Neural progenitor cell (in vitro differentiated cells): ENCODE results near the gene KDELR3. TPM values are rescaled to one million over a fixed set of nuclear protein-coding genes. Genes with fewer than 3 reads are reported as not detected.

Experiments
- DNase-seq: peaks from one replicate; pipeline ENCODE4 v3.0.0-alpha.2; 2016; ENCODE audit warnings: low spot score
- H2AFZ ChIP-seq: fragments of 200-600 bp; sonication (generic); replicated peaks from 2 replicates; pipeline ENCODE4 v1.6.1; 2016; ENCODE audit warnings: antibody characterized with exemption
- H3F3A ChIP-seq: fragments of 200-600 bp; sonication (generic); 2 replicates; pipeline ENCODE4 v1.6.1; 2016; ENCODE audit warnings: antibody characterized with exemption, low read depth
- H3K27ac ChIP-seq: fragments of 200-600 bp; sonication (generic); 2 replicates; pipeline ENCODE4 v1.5.1; 2016; ENCODE audit warnings: mild to moderate bottlenecking
- H3K27me3 ChIP-seq: fragments of 200-600 bp; sonication (generic); 2 replicates; pipeline ENCODE4 v1.6.1; 2016; ENCODE audit warnings: mild to moderate bottlenecking, moderate library complexity
- H3K36me3 ChIP-seq: fragments of 200-600 bp; sonication (generic); 2 replicates; pipeline ENCODE4 v1.5.1; 2016
- H3K4me1 ChIP-seq: fragments of 200-600 bp; sonication (generic); 2 replicates; pipeline ENCODE4 v1.6.1; 2016; ENCODE audit warnings: mixed run types
- H3K4me2 ChIP-seq: fragments of 200-600 bp; sonication (generic); 2 replicates; pipeline ENCODE4 v1.6.1; 2016
- H3K4me3 ChIP-seq: fragments of 200-600 bp; sonication (generic); 2 replicates; pipeline ENCODE4 v1.5.1; 2016
- H3K79me2 ChIP-seq: fragments of 200-600 bp; sonication (generic); 2 replicates; pipeline ENCODE4 v1.6.1; 2016; ENCODE audit warnings: low read depth
- H3K9ac ChIP-seq: fragments of 200-600 bp; sonication (generic); 2 replicates; pipeline ENCODE4 v1.6.1; 2016
- H3K9me3 ChIP-seq: fragments of 200-600 bp; sonication (generic); 2 replicates; pipeline ENCODE4 v1.5.1; 2016; ENCODE audit warnings: low read depth
- H4K20me1 ChIP-seq: fragments of 200-600 bp; sonication (generic); 2 replicates; pipeline ENCODE4 v1.6.1; 2016; ENCODE audit warnings: low read depth
- H3K27ac Mint-ChIP-seq: 3 replicates; pipeline ENCODE4 v1.8.0; 2021; ENCODE audit warnings: mixed read lengths
- H3K27me3 Mint-ChIP-seq: 2 replicates; pipeline ENCODE4 v1.8.0; 2022; ENCODE audit warnings: low read depth, mild to moderate bottlenecking, inconsistent platforms, moderate library complexity, mixed read lengths; ENCODE audit not compliant: insufficient read depth
- H3K36me3 Mint-ChIP-seq: 3 replicates; pipeline ENCODE4 v1.8.0; 2021; ENCODE audit warnings: mixed read lengths
- H3K4me1 Mint-ChIP-seq: 3 replicates; pipeline ENCODE4 v1.8.0; 2021; ENCODE audit warnings: mixed read lengths
- H3K4me3 Mint-ChIP-seq: 3 replicates; pipeline ENCODE4 v1.8.0; 2021; ENCODE audit warnings: mild to moderate bottlenecking, moderate library complexity, mixed read lengths
- H3K9me3 Mint-ChIP-seq: 3 replicates; pipeline ENCODE4 v1.8.0; 2020; ENCODE audit warnings: mixed read lengths
- EZH2 ChIP-seq: fragments of 200-600 bp; sonication (generic); IDR thresholded peaks from 2 replicates; pipeline ENCODE4 v1.6.1; 2017; ENCODE audit warnings: antibody characterized with exemption, mild to moderate bottlenecking, moderate library complexity
- EZH2phosphoT487 ChIP-seq: fragments of 200-600 bp; sonication (generic); IDR thresholded peaks from 2 replicates; pipeline ENCODE4 v1.6.1; 2017; ENCODE audit warnings: antibody characterized with exemption
- total RNA-seq: library from RNA; depleted of rRNA; stranded (reverse); fragments of >200 nt; gene quantifications from 2 replicates; pipeline ENCODE4 v1.2.3, GENCODE V29; 2015; ENCODE audit warnings: low replicate concordance
- TF ChIP-seq, protein P1 (sequence below): fragments of 200-600 bp; sonication (generic); IDR thresholded peaks from 2 replicates; pipeline ENCODE4 v1.5.1; 2017; ENCODE audit warnings: antibody characterized with exemption, mild to moderate bottlenecking

Gene KDELR3
- total RNA-seq, 1 donor from 2014 or later, result 3.4 TPM

DNA sequence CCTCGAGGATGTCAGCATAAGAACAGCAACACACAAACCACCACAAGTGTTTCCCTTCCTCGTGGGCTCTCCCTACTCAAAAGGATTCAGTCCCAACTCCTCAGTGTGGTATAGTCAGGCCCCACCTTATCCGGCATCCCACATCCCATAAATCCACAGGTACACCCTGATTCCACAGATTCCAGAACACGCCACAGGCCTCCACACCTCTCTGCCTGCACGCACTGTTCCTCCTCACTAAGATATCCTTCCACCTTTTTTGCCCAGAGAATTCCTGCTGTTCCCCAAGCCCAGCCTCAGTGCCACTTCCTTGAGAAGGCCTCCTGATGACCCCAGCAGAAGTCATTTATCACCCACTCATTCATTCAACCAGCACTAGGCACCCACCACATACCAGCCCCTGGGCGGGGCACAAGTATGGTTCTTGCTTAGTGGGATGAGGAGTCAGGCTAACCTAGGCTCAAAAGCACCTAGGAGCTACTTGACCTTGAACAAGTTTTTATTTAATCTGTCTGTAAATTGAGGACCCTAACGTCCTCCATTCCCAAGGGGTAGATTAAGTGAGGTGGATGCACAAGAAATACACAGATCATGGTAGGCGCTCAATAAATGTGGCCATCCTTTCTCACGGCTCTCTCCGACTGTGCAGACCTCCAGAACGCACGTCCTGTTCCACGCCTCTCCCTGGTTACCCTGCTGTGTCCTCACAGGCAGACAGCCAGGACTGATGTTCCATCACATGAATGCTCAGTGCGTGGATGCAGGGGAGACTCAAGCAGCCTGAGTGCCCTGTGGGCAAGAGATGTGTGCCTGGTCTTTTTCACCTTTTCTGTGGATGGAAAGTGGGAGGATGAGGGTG, 10.8 kb upstream of the KDELR3 start:
- H3K9me3 ChIP-seq, result no peaks in the 10 kb centered on the region
- peaks cover 58% of the 10 kb centered on the region for H3K4me1 Mint-ChIP-seq
- no peak for TF ChIP-seq EZH2
- TF ChIP-seq, protein P1, sequence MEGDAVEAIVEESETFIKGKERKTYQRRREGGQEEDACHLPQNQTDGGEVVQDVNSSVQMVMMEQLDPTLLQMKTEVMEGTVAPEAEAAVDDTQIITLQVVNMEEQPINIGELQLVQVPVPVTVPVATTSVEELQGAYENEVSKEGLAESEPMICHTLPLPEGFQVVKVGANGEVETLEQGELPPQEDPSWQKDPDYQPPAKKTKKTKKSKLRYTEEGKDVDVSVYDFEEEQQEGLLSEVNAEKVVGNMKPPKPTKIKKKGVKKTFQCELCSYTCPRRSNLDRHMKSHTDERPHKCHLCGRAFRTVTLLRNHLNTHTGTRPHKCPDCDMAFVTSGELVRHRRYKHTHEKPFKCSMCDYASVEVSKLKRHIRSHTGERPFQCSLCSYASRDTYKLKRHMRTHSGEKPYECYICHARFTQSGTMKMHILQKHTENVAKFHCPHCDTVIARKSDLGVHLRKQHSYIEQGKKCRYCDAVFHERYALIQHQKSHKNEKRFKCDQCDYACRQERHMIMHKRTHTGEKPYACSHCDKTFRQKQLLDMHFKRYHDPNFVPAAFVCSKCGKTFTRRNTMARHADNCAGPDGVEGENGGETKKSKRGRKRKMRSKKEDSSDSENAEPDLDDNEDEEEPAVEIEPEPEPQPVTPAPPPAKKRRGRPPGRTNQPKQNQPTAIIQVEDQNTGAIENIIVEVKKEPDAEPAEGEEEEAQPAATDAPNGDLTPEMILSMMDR, result no peak
- TF ChIP-seq EZH2phosphoT487, result no peak
- peaks cover 35% of the 10 kb centered on the region for H3K27me3 Mint-ChIP-seq
- no peaks in the 10 kb centered on the region for H3K79me2 ChIP-seq
- H3K36me3 ChIP-seq, result no peaks in the 10 kb centered on the region
- H3K4me1 ChIP-seq, result peaks cover 18% of the 10 kb centered on the region
- H3K4me3 ChIP-seq, result no peak overlapping the region
- DNase-seq, result no peak
- peak overlapping the region; percentile 50 for H3K27ac Mint-ChIP-seq
- H3K9me3 Mint-ChIP-seq, result no peaks in the 10 kb centered on the region
- no peaks in the 10 kb centered on the region for H3K36me3 Mint-ChIP-seq
- H3K9ac ChIP-seq, result no peak overlapping the region
- peaks cover 97% of the 10 kb centered on the region for H3K27me3 ChIP-seq
- peaks cover 17% of the 10 kb centered on the region for H4K20me1 ChIP-seq
- no peak overlapping the region for H3K4me2 ChIP-seq
- peaks cover 34% of the 10 kb centered on the region for H3F3A ChIP-seq
- no peak overlapping the region for H3K27ac ChIP-seq
- no peak overlapping the region for H2AFZ ChIP-seq
- H3K4me3 Mint-ChIP-seq, result peak overlapping the region; percentile 86

DNA sequence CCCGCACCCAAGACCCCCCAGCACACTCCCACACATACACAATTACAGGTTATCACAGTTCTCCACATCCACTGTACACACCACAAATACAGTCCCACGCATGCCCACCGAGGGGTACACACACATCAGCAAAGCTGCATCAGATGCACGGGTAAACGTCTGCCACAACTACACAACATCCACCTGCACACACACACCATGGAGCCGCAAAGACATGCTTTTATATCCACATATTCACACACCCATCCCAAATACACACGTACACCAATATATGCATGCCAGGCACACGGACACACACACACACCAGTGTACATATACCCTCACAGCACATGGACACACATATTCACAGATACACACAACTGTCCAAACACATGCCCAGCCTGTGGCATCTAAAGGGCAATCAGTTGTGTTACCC, 7.5 kb upstream of the KDELR3 start:
- Histone ChIP-seq H3K27ac (no peak overlapping the region), H3K9ac (no peak overlapping the region), H3K4me2 (no peak overlapping the region), H3F3A (peaks cover 38% of the 10 kb centered on the region), H3K4me3 (no peak overlapping the region), H3K4me1 (peaks cover 17% of the 10 kb centered on the region), H3K27me3 (peaks cover 93% of the 10 kb centered on the region), H3K36me3 (no peaks in the 10 kb centered on the region), H2AFZ (no peak overlapping the region), H4K20me1 (no peaks in the 10 kb centered on the region), H3K79me2 (no peaks in the 10 kb centered on the region), H3K9me3 (no peaks in the 10 kb centered on the region)
- H3K27ac Mint-ChIP-seq, result peak overlapping the region; percentile 98
- TF ChIP-seq, protein P1, result no peak
- TF ChIP-seq EZH2 (no peak), EZH2phosphoT487 (no peak)
- H3K9me3 Mint-ChIP-seq, result no peaks in the 10 kb centered on the region
- H3K27me3 Mint-ChIP-seq, result peaks cover 34% of the 10 kb centered on the region
- peaks cover 62% of the 10 kb centered on the region for H3K4me1 Mint-ChIP-seq
- no peaks in the 10 kb centered on the region for H3K36me3 Mint-ChIP-seq
- H3K4me3 Mint-ChIP-seq, result peak overlapping the region; percentile 79
- DNase-seq, result no peak

DNA sequence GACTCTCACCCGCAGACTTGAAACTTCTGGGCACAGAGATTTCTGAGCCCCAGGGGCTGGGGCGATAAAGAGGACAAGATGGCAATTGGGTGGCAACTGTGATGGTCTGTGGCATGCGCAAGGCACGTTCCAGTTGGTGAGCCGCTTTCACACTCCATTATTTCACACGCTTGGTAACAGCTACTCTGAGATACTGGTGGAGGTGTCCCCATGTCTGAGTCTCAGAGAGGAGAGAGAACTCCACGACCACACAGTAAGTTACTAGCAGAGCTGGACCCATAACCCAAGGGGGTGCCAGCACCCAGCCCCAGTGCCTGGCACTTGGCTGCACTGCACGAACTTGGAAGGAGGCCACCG, 6.9 kb upstream of the KDELR3 start:
- peak overlapping the region; percentile 60 for H2AFZ ChIP-seq
- H3K4me2 ChIP-seq, result peak overlapping the region; percentile 74
- H3K9me3 ChIP-seq, result no peaks in the 10 kb centered on the region
- peaks cover 62% of the 10 kb centered on the region for H3K4me1 Mint-ChIP-seq
- H4K20me1 ChIP-seq, result no peaks in the 10 kb centered on the region
- H3K79me2 ChIP-seq, result no peaks in the 10 kb centered on the region
- H3F3A ChIP-seq, result peaks cover 39% of the 10 kb centered on the region
- DNase-seq, result no peak
- H3K4me3 ChIP-seq, result peak overlapping the region; percentile 5
- H3K36me3 Mint-ChIP-seq, result no peaks in the 10 kb centered on the region
- peaks cover 17% of the 10 kb centered on the region for H3K4me1 ChIP-seq
- H3K4me3 Mint-ChIP-seq, result peak overlapping the region; percentile 79
- H3K27ac Mint-ChIP-seq, result peak overlapping the region; percentile 98
- no peak overlapping the region for H3K27ac ChIP-seq
- TF ChIP-seq EZH2 (no peak), EZH2phosphoT487 (no peak)
- TF ChIP-seq, protein P1, result no peak
- H3K9ac ChIP-seq, result no peak overlapping the region
- peaks cover 93% of the 10 kb centered on the region for H3K27me3 ChIP-seq
- peaks cover 35% of the 10 kb centered on the region for H3K27me3 Mint-ChIP-seq
- no peaks in the 10 kb centered on the region for H3K36me3 ChIP-seq
- no peaks in the 10 kb centered on the region for H3K9me3 Mint-ChIP-seq
